SK-N-SH treated with all-trans-retinoic acid at 6 μM for 48 hours (cell line): ENCODE results near the gene VPS13D.

ENCODE experiments used
- TF ChIP-seq, protein P1 (sequence below): fragments of 250-450 bp; sonication (Bioruptor Pico); IDR thresholded peaks from 2 replicates; pipeline ENCODE4 v1.8.0; 2020; ENCODE audit warnings: mild to moderate bottlenecking, moderate library complexity, borderline replicate concordance
- TF ChIP-seq, protein P2 (sequence below): fragments of 250-450 bp; sonication (Bioruptor Pico); IDR thresholded peaks from 2 replicates; pipeline ENCODE4 v1.5.1; 2020; ENCODE audit warnings: low read depth, mild to moderate bottlenecking, moderate library complexity

DNA sequence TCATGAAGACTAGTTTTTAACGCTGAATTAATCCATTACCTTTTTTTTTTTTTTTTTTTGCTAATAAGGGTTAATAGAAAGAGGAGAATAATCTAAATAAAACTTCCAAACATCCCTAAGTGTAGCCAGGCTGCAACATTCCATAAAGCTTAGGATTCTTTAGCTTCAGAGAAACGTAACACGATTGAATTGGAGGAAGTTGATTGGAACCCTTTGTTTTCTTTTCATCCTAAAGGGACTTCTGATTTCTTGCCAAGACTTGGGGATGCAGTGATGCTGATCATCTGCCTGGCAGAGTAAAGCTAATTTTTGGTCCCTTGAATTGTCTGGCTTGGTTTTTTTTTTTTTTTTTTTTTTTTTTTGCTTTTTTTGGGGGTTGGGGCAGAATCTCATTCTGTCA, 142.9 kb downstream of the VPS13D start:
- TF ChIP-seq, protein P1, sequence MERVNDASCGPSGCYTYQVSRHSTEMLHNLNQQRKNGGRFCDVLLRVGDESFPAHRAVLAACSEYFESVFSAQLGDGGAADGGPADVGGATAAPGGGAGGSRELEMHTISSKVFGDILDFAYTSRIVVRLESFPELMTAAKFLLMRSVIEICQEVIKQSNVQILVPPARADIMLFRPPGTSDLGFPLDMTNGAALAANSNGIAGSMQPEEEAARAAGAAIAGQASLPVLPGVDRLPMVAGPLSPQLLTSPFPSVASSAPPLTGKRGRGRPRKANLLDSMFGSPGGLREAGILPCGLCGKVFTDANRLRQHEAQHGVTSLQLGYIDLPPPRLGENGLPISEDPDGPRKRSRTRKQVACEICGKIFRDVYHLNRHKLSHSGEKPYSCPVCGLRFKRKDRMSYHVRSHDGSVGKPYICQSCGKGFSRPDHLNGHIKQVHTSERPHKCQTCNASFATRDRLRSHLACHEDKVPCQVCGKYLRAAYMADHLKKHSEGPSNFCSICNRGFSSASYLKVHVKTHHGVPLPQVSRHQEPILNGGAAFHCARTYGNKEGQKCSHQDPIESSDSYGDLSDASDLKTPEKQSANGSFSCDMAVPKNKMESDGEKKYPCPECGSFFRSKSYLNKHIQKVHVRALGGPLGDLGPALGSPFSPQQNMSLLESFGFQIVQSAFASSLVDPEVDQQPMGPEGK = no peak
- TF ChIP-seq, protein P2, sequence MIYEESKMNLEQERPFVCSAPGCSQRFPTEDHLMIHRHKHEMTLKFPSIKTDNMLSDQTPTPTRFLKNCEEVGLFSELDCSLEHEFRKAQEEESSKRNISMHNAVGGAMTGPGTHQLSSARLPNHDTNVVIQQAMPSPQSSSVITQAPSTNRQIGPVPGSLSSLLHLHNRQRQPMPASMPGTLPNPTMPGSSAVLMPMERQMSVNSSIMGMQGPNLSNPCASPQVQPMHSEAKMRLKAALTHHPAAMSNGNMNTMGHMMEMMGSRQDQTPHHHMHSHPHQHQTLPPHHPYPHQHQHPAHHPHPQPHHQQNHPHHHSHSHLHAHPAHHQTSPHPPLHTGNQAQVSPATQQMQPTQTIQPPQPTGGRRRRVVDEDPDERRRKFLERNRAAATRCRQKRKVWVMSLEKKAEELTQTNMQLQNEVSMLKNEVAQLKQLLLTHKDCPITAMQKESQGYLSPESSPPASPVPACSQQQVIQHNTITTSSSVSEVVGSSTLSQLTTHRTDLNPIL (CRISPR knock-in tag) = no peak
